ENCODE data around the gene PCYT2.

Gene PCYT2

DNA sequence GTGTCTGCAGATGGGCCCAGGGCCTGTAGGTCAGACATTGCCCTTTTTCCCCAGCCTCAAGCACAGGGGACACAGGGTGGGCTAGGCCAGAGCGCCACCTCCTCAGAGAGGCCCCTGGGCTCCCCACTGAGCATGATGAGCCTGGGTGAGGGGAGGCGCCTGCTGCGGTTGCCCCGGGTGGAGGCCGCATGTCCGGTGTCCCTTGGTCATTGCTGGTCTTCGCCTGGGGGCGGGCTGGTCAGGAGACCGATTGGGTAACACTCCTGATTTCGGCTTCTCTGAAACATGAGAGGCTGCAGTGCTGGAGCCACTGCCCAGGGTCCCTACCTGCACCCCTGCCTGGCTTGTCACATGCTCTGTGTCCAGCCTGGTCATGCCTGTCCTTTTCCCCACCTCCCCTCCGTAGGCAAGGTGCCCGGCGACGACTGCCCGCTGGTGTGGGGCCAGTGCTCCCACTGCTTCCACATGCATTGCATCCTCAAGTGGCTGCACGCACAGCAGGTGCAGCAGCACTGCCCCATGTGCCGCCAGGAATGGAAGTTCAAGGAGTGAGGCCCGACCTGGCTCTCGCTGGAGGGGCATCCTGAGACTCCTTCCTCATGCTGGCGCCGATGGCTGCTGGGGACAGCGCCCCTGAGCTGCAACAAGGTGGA, 11.6 kb downstream of the PCYT2 start:
- DNase-seq, result no peak

DNA sequence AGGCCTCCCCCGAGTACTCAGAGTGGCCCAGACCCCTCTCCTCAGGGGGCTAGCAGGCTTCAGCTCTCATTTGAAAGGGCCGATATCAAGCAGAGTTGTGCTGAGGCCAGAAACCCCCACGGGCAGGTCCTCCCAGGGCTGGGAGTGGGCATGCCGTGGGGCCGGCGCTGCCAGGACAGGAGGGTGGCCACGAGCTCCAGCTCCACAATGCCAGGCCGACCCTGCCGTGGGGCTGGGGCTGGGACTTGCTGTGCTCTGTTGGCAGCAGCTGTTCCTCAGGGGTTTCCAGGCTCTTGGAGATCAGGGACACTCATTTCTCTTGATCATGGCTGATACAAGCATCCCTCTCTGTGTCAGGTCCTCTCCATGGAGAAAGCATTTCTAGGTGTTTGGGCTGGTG, 12.3 kb downstream of the PCYT2 start:
- no peak for DNase-seq

DNA sequence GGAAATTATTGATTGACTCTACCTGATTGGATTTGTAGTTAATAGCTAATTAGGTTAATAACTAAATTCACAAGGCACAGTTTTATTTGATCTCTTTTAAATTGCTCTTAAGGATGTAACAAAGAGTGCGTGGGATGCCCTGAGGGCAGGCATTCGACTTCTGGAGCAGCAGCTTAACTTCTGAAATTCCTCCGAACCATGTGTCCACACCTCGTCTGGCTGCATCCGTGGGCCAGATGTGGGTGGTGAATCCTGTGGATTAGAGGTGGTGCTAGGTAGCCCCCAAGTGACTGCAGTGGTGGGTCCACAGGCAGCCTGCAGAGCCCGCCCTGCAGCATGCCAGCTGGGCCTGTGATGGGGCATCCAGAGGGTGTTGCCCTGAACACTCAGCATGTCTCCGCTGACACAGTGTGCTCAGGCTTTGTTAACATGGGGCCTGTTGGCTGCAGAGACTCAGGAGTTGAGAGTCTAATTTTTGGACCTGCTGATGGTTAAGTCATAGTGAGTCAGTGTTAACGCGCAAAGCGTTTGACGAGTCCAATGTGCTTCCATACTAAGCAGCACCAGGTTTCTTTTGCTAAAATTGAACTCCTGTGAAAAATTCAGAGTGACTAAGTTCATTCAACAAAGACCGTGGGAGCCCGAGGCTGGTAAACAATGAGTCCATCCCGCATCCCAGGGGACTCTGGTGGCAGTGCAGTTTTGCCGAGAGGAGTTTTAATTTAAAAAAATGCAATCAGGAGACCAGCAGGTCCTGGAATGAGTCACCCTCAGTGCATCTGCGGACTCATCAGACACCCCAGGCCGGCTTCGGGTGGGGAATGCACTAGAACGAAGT, 13.0 kb downstream of the PCYT2 start:
- no peak for DNase-seq

DNA sequence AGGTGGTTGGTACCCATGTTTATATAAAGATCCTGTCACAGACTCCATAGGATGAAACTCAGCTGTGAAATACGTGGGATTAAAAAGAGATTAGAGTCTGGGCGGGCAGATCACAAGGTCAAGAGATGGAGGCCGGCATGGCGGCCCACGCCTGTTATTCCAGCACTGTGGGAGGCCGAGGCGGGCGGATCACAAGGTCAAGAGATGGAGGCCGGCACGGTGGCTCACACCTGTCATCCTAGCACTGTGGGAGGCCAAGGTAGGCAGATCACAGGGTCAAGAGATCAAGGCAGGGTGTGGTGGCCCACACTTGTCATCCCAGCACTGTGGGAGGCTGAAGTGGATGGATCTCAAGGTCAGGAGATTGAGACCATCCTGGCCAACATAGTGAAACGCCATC, 15.8 kb downstream of the PCYT2 start:
- DNase-seq, result no peak

DNA sequence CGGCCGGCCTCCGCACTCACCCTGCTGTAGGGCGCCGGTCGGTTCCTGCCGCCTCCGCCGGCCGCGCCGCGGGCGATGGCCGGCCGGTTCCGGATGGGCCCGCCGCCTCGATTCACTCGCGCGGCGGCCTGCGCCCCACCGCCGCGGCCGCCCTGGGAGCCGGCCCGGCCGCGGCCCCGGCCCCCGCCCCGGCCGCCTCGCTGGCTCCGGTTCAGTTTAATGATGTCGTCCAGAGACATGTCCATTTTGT, 20.0 kb downstream of the PCYT2 start:
- DNase-seq, result no peak

DNA sequence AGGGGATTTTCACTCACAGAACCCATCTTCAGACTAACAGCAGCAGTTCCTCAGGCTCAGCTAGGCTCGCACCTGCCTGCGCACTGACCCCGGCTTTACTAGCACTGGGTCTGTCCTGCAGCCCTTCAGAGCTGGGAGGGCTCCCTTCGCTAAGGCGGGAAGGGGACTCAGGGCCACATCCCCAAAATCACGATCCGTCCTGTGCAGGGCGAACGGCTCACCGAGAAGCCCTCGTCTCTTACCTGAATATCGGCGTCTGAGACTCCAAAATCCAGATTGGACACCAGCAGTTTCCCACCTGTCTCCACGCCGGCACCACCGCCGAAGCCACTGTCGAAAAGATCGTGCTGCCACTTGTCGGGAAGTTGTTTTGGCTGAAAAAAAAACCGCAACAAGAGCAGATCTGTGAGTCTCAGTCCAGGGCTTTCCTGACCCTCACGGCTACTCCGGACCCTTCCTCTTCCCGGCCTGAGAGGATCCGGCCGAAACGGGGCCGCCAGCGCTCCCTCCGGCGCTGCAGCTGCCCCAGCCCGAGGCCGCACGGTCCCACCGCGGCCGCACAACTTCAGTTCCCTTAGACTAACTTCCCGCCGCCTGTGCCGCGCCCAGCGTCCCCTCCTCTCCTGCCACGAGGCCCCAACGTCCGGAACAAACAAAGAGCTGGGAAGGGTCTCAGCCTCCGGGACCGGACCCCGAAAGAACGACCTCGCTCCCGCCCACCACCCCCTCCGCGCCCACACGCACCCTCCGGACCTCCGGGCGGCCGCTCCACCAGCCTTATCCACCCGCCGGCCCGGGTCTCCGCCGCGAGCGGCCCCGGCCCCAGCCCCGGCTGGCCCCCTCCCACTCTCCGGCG, 20.5 kb downstream of the PCYT2 start:
- peak; percentile 20 for DNase-seq

DNA sequence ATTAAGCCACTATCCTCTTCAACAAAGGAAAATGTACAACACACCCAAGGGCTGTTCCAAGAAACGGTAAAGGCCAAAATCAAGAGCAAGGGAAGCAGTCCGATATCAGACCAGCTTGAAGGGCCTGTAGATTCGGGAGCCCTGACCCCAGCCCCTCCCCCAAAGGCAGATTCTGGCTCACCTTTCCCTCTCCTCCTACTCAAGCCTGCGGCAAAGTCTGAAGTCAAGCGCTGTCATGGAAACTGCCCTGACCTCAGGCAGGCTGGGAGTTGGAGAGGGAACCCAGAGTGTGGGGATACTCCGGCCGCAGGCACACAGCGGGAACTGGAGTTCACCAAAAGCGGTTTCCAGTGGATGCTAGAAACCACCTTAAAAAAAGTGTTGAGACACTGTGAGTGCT, 21.6 kb downstream of the PCYT2 start:
- no peak for DNase-seq

DNA sequence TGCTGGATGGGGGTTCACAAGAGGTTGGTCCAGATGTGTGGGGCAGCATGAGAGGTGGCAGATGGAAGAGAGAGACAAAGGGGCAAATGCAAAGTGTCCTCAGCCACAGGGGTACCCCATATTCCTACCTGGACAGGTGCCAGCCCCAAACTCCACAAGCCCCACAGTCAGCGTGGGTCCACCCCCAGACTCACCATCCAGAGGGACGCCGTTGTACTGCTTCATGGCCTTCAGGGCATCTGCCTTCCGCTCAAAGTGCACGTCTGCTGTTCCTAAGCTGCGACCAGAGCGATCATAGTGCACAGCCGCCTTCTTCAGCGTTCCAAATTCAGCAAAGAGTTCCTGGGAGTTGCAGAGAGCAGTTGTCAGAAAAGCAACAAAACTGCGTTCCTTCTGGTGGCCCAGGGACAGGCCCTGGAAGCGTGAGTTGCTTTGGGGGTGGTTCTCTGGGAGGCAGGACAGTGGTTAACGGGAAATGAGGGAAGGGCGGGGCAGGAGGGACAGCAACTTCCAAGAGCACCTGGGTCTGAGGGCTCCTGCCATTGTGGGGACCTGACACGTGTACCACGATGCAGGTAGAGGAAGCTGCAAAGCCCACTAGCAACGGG, 22.1 kb downstream of the PCYT2 start:
- DNase-seq, result no peak

DNA sequence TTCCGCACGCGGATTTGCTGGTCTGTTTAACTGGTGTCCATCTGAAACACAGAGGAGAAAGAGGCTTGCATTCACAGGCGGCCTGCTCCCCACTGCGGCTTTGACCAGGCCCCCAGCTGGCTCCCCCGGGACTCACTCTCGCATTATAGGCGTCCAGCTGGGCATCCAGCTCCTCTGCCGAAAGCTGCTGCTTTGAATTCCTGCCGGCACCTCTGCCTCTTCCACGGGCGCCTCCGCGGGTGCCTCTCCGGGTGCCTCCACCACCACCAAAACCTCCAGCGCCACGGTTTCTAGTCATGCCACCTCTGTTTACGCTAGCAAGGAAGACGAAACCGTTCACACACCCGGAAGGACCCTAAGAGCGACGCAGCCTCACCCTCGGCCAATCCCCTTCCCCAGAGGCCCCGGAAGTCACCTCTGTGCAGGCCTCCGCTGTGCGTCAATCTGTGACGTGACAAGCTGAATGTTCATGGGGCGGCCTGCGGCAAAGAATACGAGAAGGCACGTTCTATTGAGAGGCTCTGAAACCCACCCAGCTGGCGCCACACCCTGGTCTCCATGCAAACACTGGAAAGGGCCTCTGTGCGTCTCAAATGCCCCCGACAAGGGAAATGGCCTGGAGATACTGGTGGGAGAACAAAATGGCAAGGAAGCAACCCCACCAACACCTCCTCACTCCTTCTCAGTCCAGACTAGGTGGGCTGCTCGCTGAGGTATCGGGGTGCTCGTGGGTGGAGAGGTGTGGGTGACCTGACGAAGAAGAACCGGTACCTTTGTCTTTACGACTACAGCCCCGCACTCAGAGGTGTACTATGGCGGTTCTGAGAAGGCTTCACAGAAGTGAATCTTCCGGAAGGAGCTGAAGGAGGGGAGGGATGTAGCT, 22.9 kb downstream of the PCYT2 start:
- no peak for DNase-seq

DNA sequence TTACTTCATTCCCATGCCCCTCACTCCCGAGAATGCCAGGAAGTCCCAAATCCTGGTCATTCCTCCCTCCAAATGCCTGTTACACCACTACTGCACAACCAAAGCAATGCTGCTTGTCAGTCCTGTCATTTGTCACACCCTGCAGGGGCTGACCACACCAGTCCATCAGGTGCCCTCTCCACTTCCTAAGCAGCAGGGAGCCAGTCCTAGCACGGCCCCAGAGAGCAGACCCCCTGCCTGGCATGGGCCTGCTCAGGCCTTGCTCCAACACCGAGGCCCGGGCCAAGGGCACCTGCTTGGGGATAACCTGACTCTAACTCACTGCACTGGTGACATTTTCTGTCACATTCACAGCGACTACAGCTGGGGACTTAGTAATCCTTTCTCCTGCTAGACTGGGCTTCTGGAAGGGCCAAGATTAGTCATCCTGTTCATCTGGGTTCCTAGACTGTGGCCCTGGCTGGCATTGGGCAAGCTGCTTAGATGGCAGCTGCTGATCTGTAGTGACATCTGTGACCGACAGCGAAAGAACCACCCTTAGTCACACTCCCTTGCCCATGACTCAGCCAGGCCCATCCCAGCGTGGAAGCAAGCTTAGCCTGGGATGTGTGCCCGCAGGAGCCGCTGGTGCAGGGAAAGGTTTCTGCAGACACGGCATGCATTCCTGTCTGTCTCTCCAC, 25.2 kb downstream of the PCYT2 start:
- no peak for DNase-seq

DNA sequence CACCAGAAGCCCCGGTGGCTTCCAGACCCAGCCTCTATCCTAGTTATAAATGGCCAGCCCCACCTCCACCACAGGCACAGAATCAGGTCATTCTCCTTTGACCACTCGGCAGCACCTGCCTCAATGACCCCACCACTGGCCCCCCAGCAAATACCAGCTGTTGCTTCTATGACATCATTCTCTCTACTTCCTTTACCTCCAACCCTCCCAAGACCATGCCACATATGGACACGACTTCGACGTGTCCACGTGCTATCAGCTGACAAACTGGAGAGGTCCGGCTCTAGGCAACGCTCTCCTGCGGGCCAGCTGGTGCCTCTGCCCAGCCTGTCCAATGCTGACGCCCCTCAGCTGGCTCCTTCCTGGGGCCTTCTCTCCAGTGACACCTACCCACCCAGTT, 25.7 kb downstream of the PCYT2 start:
- DNase-seq, result no peak

DNA sequence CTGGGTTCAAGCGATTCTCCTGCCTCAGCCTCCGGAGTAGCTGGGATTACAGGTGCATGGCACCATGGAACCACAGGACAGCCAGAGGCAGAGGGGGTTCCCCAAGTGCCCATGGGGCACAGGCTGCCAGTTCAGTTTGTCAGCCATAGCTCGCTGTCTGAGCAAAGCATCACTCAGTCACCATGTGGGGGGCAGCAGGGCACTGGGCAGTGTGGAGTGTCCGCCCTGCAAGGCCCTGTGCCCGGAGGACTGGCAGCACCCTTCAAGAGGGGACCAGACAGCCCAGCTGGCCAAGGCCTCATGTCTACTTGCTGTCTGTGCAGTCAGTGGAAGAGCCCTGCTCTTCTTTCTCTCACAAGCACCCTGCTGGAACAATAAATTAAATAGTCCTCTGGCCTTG, 26.2 kb downstream of the PCYT2 start:
- DNase-seq, result no peak

DNA sequence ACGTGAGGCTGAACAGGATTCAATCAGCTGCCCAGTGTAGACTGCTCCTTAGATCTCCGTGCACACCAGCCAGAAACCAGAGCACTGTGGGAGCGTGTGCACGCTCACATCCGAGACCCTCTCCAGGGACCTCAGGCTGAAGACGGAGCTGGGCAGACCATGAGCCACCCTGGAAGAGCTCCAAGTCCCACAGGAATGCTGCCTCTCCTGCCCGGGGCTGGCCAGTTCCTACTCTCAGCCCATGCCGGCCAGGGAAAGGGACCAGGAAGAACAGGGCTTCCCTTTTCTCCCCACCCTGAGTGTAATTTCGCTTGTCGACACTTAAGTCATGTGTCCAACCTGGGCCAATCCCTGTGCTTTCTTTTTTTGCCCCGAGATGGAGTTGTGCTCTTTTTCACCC, 26.7 kb downstream of the PCYT2 start:
- DNase-seq, result no peak

DNA sequence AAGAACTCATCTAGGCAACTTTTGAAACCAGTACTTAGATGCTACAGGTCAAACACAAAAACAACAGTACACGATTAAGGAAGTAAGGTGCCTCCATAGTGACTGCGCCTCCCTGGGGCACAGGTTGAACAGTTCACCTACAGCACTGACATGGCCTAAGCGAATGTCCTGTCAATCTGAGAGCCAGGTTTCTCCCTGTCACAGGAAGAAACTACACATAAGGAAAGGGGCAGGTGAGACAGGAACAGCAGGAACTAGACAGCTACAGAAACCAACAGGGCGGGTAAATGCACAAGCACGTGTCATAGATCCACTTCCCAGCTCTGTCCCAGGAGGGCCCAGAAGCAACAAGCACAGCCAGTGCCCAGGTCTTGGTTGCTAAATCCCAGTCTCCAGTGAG, 32.1 kb downstream of the PCYT2 start:
- DNase-seq, result no peak

DNA sequence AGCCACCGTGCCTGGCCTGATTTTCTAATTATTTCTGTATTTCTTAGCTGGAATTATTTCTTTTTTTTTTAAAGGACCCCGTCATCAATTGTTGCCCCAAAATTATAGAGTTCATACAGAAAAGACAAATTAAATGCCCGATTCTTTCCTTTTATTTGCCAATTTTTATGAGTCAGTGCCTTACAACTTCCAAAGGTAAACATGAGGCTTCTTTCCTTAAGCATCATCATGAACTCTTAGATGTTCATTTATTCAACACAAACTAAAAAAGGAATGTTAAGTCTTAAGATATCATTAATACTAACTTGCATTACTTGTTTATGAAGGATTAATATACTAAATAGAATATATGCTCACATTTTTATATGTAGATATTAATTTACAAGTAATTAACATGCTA, 32.9 kb downstream of the PCYT2 start:
- no peak for DNase-seq

DNA sequence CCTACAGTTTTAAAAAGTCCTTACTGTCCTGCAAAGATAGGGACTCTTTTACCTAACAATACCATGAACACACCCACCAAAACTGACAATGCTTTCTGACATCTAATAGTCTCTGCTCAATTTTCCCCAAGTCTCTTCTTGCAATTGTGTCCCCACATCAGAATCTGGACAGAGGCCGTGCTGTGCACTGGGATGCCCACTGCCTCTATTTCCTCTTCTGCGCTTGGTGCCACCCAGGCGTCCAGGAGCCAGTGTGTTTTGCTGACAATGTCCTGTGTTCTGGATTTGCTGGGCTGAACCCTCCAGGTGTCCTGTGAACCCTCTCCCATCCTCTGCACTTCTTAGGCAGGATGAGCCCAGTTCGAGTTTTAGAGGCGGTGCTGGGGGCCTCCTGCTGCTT, 33.6 kb downstream of the PCYT2 start:
- DNase-seq, result no peak

DNA sequence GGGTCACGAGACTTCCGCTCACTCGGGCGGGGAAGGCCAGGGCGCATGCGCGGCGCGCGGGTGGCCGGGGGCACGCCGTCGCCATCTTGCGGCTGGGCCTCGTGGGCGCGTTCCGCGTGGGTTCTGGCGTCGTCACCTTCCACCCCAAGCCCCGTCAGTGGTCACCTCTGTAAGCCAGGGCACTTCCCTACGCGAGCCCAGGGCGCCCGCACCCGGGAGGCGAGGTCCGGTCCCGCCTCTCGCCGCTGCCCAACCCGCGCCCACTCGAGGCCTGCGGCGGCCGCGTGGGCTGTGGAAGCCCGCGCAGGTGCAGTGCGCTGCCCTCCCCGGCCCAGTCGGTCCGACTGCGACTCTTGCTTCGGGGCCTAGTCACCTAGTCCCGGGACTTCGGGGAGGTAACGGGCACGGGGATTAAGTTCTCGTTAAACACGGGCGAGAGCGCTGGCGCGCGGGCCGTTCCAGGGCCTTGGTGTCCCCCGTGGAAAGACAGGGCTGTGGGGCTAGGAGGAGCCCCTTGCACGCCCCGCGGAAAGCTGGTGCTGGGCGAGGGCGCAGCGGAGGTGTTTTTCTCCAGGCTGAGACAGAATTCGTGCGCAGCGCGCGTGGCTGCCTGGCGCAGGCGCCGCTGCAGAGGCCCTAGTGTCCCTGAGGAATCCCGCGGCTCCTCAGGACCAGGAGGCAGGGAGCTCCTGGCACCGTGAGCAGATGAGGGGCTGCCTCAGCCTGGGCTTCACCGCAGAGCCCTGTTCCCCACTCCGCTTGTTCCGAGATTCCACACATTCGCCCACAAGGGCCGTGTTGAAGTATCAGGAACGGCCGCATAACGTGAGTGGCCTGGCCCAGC, 39.6 kb downstream of the PCYT2 start:
- DNase-seq, result peak; percentile 96

DNA sequence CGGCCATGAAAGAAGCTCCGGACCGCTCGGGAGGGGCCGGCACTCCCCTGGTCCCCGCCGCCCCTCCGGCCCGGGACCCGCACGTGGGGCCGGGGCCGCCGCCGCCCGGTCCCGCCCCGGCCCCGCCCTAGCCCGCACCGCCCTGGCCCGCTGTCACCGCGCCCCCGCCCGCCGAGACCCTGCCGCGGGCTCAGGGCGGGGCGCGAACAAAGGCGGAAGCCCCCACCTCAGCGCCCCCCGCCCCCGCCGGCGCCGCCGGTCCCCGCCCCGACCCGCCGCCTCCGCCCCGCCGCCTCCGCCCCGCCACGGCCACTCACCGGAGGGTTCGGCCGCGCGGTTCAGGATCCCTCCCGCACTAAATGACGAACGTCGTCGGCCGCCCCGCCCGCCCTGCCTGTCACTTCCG, 40.2 kb downstream of the PCYT2 start, which contains the start of gene ARHGDIA:
Gene ARHGDIA, minus strand, starts transcription at position 357 of the 406 bp plus-strand sequence. CDS start 1,407 bp downstream, outside the sequence.
- no peak for DNase-seq

DNA sequence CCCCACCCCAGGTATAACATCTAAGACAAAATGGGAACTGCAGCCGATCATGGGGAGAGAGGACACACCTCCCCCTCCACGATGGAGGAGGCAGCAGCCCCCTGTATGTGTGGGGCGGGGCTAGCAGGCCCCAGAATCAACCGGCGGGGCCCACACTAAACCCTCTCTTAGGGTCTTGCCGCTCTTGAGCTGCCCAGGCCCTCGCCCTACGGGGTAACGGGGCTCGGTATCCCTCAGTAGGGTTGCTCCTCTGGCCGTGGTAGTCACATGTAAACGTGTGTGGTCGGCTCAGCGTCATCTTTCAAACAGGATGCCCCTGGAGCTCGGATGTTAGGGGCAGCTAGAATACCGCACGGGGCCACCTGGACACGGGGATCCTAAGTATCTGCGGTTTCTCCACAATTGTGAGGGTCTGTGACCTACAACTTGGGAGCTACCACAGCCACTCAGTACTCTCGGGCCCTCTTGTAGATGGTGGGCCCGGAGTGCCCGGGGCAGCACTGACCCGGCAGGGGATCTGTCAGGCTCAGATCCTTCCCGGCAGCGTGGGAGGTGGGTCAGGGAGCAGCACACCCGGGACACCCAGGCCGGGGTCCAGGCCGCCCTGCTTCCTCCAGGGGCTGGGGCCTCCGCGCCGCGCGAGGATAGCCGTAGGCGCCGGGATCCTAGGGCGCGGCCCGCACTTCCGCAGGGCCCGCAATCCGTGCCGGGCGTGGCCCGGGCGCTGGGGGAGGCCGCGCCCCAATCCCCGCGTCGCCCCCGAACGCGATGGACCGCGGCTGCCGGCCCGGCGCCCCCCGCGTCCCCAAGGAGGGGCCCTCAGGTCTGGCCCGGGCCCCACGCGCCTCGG, 40.8 kb downstream of the PCYT2 start:
- peak; percentile 51 for DNase-seq
